Measurements from ENCODE around the gene ARHGDIA. TPM values are rescaled to one million over a fixed set of nuclear protein-coding genes. Genes with fewer than 3 reads are reported as not detected.
"Not testable (repeated sequence)": the region's sequence is repeated elsewhere in the genome, so short reads cannot be mapped to it uniquely, and the experiment has no call there.

ARHGDIA gene
- polyA plus RNA-seq, 1 donor = 203 TPM

GRCh38 chr17:81842378-81842724 is 28.8 kb downstream of the ARHGDIA start:
- WGBS (ENCODE audit: insufficient coverage, low lambda C conversion rate) = no CpG with 5 or more reads among the region's 11 CpGs
- no peak overlapping the region for H3K27ac ChIP-seq (ENCODE audit: low read length)

GRCh38 chr17:81841866-81842265 is 29.3 kb downstream of the ARHGDIA start:
- DNase-seq = no peak
- no peaks in the 10 kb centered on the region for H3K4me1 ChIP-seq (ENCODE audit: control insufficient read depth, insufficient read depth, low read length)
- no peak overlapping the region for H3K27ac ChIP-seq (ENCODE audit: low read length)
- WGBS (ENCODE audit: insufficient coverage, low lambda C conversion rate) = no CpG with 5 or more reads among the region's 15 CpGs
- peaks cover 45% of the 10 kb centered on the region for H3K36me3 ChIP-seq (ENCODE audit: control insufficient read depth, insufficient read depth, low read length)
- peaks cover 11% of the 10 kb centered on the region for H3K9me3 ChIP-seq (ENCODE audit: control insufficient read depth, low read depth, low read length)
- H3K27me3 ChIP-seq (ENCODE audit: control insufficient read depth, insufficient read depth, low read length) = no peaks in the 10 kb centered on the region
- H3K4me3 ChIP-seq (ENCODE audit: low read length) = no peak overlapping the region

More at GRCh38 chr17:81842378-81842724, 28.8 kb downstream of the ARHGDIA start:
- no peaks in the 10 kb centered on the region for H3K27me3 ChIP-seq (ENCODE audit: control insufficient read depth, insufficient read depth, low read length)
- peaks cover 11% of the 10 kb centered on the region for H3K9me3 ChIP-seq (ENCODE audit: control insufficient read depth, low read depth, low read length)
- no peak overlapping the region for H3K4me3 ChIP-seq (ENCODE audit: low read length)
- no peaks in the 10 kb centered on the region for H3K4me1 ChIP-seq (ENCODE audit: control insufficient read depth, insufficient read depth, low read length)
- H3K36me3 ChIP-seq (ENCODE audit: control insufficient read depth, insufficient read depth, low read length) = peaks cover 50% of the 10 kb centered on the region
- no peak for DNase-seq

- Histone ChIP-seq H3K4me1 (ENCODE audit: control insufficient read depth, insufficient read depth, low read length) (no peaks in the 10 kb centered on the region), H3K9me3 (ENCODE audit: control insufficient read depth, low read depth, low read length) (peaks cover 8% of the 10 kb centered on the region), H3K4me3 (ENCODE audit: low read length) (no peak overlapping the region), H3K36me3 (ENCODE audit: control insufficient read depth, insufficient read depth, low read length) (peaks cover 37% of the 10 kb centered on the region), H3K27me3 (ENCODE audit: control insufficient read depth, insufficient read depth, low read length) (no peaks in the 10 kb centered on the region), H3K27ac (ENCODE audit: low read length) (no peak overlapping the region)
- DNase-seq = no peak
- no CpG with 5 or more reads among the region's 40 CpGs for WGBS (ENCODE audit: insufficient coverage, low lambda C conversion rate)
Observed at GRCh38 chr17:81840826-81841778, 30.0 kb downstream of the ARHGDIA start.

- DNase-seq; H3K4me1 ChIP-seq (ENCODE audit: control insufficient read depth, insufficient read depth, low read length); H3K27me3 ChIP-seq (ENCODE audit: control insufficient read depth, insufficient read depth, low read length); H3K27ac ChIP-seq (ENCODE audit: low read length); H3K9me3 ChIP-seq (ENCODE audit: control insufficient read depth, low read depth, low read length); H3K4me3 ChIP-seq (ENCODE audit: low read length): not testable (repeated sequence)
- H3K36me3 ChIP-seq (ENCODE audit: control insufficient read depth, insufficient read depth, low read length) = peaks cover 27% of the 10 kb centered on the region
- WGBS (ENCODE audit: insufficient coverage, low lambda C conversion rate) = no CpG with 5 or more reads among the region's 5 CpGs
Observed at GRCh38 chr17:81840059-81840458, 31.1 kb downstream of the ARHGDIA start.

- no peak overlapping the region for H3K27ac ChIP-seq (ENCODE audit: low read length)
- peaks cover 19% of the 10 kb centered on the region for H3K36me3 ChIP-seq (ENCODE audit: control insufficient read depth, insufficient read depth, low read length)
- WGBS (ENCODE audit: insufficient coverage, low lambda C conversion rate) = 88% methylated on average over 10 of the region's 15 CpGs
- H3K4me3 ChIP-seq (ENCODE audit: low read length) = no peak overlapping the region
- no peak for DNase-seq
- no peaks in the 10 kb centered on the region for H3K4me1 ChIP-seq (ENCODE audit: control insufficient read depth, insufficient read depth, low read length)
- peaks cover 8% of the 10 kb centered on the region for H3K9me3 ChIP-seq (ENCODE audit: control insufficient read depth, low read depth, low read length)
- H3K27me3 ChIP-seq (ENCODE audit: control insufficient read depth, insufficient read depth, low read length) = no peaks in the 10 kb centered on the region
Observed at GRCh38 chr17:81839301-81839700, 31.8 kb downstream of the ARHGDIA start.

GRCh38 chr17:81838753-81839255 is 32.3 kb downstream of the ARHGDIA start:
- H3K4me1 ChIP-seq (ENCODE audit: control insufficient read depth, insufficient read depth, low read length) = peaks cover 3% of the 10 kb centered on the region
- H3K27me3 ChIP-seq (ENCODE audit: control insufficient read depth, insufficient read depth, low read length) = no peaks in the 10 kb centered on the region
- peaks cover 6% of the 10 kb centered on the region for H3K9me3 ChIP-seq (ENCODE audit: control insufficient read depth, low read depth, low read length)
- DNase-seq = no peak
- H3K4me3 ChIP-seq (ENCODE audit: low read length) = no peak overlapping the region
- H3K36me3 ChIP-seq (ENCODE audit: control insufficient read depth, insufficient read depth, low read length) = peaks cover 14% of the 10 kb centered on the region
- WGBS (ENCODE audit: insufficient coverage, low lambda C conversion rate) = no CpG with 5 or more reads among the region's 17 CpGs
- no peak overlapping the region for H3K27ac ChIP-seq (ENCODE audit: low read length)

- no CpG with 5 or more reads among the region's 9 CpGs for WGBS (ENCODE audit: insufficient coverage, low lambda C conversion rate)
- Histone ChIP-seq H3K36me3 (ENCODE audit: control insufficient read depth, insufficient read depth, low read length) (peaks cover 2% of the 10 kb centered on the region), H3K9me3 (ENCODE audit: control insufficient read depth, low read depth, low read length) (peaks cover under 1% of the 10 kb centered on the region), H3K4me1 (ENCODE audit: control insufficient read depth, insufficient read depth, low read length) (peaks cover 5% of the 10 kb centered on the region), H3K27ac (ENCODE audit: low read length) (no peak overlapping the region), H3K27me3 (ENCODE audit: control insufficient read depth, insufficient read depth, low read length) (no peaks in the 10 kb centered on the region), H3K4me3 (ENCODE audit: low read length) (no peak overlapping the region)
- no peak for DNase-seq
Observed at GRCh38 chr17:81837641-81838040, 33.5 kb downstream of the ARHGDIA start.

- DNase-seq = no peak
- H3K4me3 ChIP-seq (ENCODE audit: low read length) = peak within 1 kb of the TSS; percentile 87
- no peaks in the 10 kb centered on the region for H3K27me3 ChIP-seq (ENCODE audit: control insufficient read depth, insufficient read depth, low read length)
- H3K27ac ChIP-seq (ENCODE audit: low read length) = peak within 1 kb of the TSS; percentile 98
- H3K9me3 ChIP-seq (ENCODE audit: control insufficient read depth, low read depth, low read length) = peaks cover 2% of the 10 kb centered on the region
- no peaks in the 10 kb centered on the region for H3K36me3 ChIP-seq (ENCODE audit: control insufficient read depth, insufficient read depth, low read length)
- WGBS (ENCODE audit: insufficient coverage, low lambda C conversion rate) = no CpG with 5 or more reads among the region's 26 CpGs
- H3K4me1 ChIP-seq (ENCODE audit: control insufficient read depth, insufficient read depth, low read length) = peaks cover 18% of the 10 kb centered on the region
Observed at GRCh38 chr17:81834831-81835267, 36.3 kb downstream of the ARHGDIA start, which contains the start of gene PPP1R27. Gene PPP1R27, minus strand, starts transcription at chr17:81835050. Its CDS starts 97 bp downstream, at chr17:81834953.

GRCh38 chr17:81833921-81834830 is 37.0 kb downstream of the ARHGDIA start:
- H3K4me3 ChIP-seq (ENCODE audit: low read length) = peak overlapping the region; percentile 87
- no peaks in the 10 kb centered on the region for H3K36me3 ChIP-seq (ENCODE audit: control insufficient read depth, insufficient read depth, low read length)
- DNase-seq = no peak
- peaks cover 2% of the 10 kb centered on the region for H3K9me3 ChIP-seq (ENCODE audit: control insufficient read depth, low read depth, low read length)
- peak overlapping the region; percentile 98 for H3K27ac ChIP-seq (ENCODE audit: low read length)
- H3K4me1 ChIP-seq (ENCODE audit: control insufficient read depth, insufficient read depth, low read length) = peaks cover 18% of the 10 kb centered on the region
- H3K27me3 ChIP-seq (ENCODE audit: control insufficient read depth, insufficient read depth, low read length) = no peaks in the 10 kb centered on the region
- no CpG with 5 or more reads among the region's 31 CpGs for WGBS (ENCODE audit: insufficient coverage, low lambda C conversion rate)

All from large intestine (tissue), 3 donors.